Cardiac fibroblast (primary cell): ENCODE data around the gene SEMA5A.
A peak's percentile ranks its signal among the peaks of the same experiment; 100 is the strongest.
"Not testable (repeated sequence)": the region's sequence is repeated elsewhere in the genome, so short reads cannot be mapped to it uniquely, and the experiment has no call there.

Experiments used
- DNase-seq, 2 donors: peaks; one replicate each; pipeline versions ENCODE4 v3.0.0 to v3.0.0-alpha.2; 2010; ENCODE audit warnings: low read depth in 2 of 2
- H3K4me3 ChIP-seq, 2 donors: replicated peaks in 1 of 2; 1 replicate in 1 of 2; 2 replicates in 1 of 2; pipeline ENCODE4 v1.5.1; 2011; ENCODE audit warnings: low read depth in 2 of 2, low read length in 2 of 2, mild to moderate bottlenecking in 2 of 2, moderate library complexity in 1 of 2
- CTCF ChIP-seq: IDR thresholded peaks from one replicate; pipeline ENCODE4 v1.5.1; 2011; ENCODE audit warnings: low read depth, mild to moderate bottlenecking, low read length, inconsistent platforms

The SEMA5A gene

GRCh38 chr5:9363026-9363425 lies 182.8 kb downstream of the SEMA5A start:
- H3K4me3 ChIP-seq, result no peak overlapping the region
- no peak for TF ChIP-seq CTCF

GRCh38 chr5:9362600-9362999 lies 183.3 kb downstream of the SEMA5A start:
- DNase-seq, result no peak
- no peak overlapping the region for H3K4me3 ChIP-seq
- no peak for TF ChIP-seq CTCF

More at GRCh38 chr5:9363026-9363425, 182.8 kb downstream of the SEMA5A start:
- no peak for DNase-seq

GRCh38 chr5:9361835-9362234 lies 184.0 kb downstream of the SEMA5A start:
- peak; percentile 81 for TF ChIP-seq CTCF
- no peak overlapping the region for H3K4me3 ChIP-seq
- peak; percentile 78 to 84 for DNase-seq

- no peak for TF ChIP-seq CTCF
- no peak overlapping the region for H3K4me3 ChIP-seq
- DNase-seq, result peak; percentile 72 to 82
These were observed 186.8 kb downstream of the SEMA5A start for GRCh38 chr5:9358961-9359685.

GRCh38 chr5:9356351-9356825 lies 189.5 kb downstream of the SEMA5A start:
- H3K4me3 ChIP-seq, result no peak overlapping the region
- no peak for DNase-seq
- TF ChIP-seq CTCF, result no peak

GRCh38 chr5:9354336-9355081 lies 191.4 kb downstream of the SEMA5A start:
- no peak overlapping the region for H3K4me3 ChIP-seq
- DNase-seq, result no peak
- no peak for TF ChIP-seq CTCF

GRCh38 chr5:9353048-9353447 lies 192.8 kb downstream of the SEMA5A start:
- not testable (repeated sequence) for DNase-seq, H3K4me3 ChIP-seq
